Smooth muscle cell (in vitro differentiated cells): ENCODE measurements around the gene CD34. TPM values are rescaled to one million over a fixed set of nuclear protein-coding genes. Genes with fewer than 3 reads are reported as not detected.

ENCODE experiments used
- DNase-seq: peaks from one replicate; lab custom pipeline; 2025; ENCODE audit not compliant: unreplicated experiment; lab: John Stamatoyannopoulos, UW
- H2AFZ ChIP-seq: fragments of 200-600 bp; sonication (generic); 2 replicates; pipeline ENCODE4 v1.6.0; 2016; ENCODE audit warnings: antibody characterized with exemption, low read depth, mild to moderate bottlenecking
- H3F3A ChIP-seq: fragments of 200-600 bp; sonication (generic); 2 replicates; pipeline ENCODE4 v1.6.0; 2017; ENCODE audit warnings: antibody characterized with exemption, low read depth
- H3K27ac ChIP-seq: fragments of 200-600 bp; sonication (generic); 2 replicates; pipeline ENCODE4 v1.5.1; 2016; ENCODE audit warnings: low read depth, mild to moderate bottlenecking
- H3K27me3 ChIP-seq: fragments of 200-600 bp; sonication (generic); 2 replicates; pipeline ENCODE4 v1.6.1; 2016; ENCODE audit warnings: low read depth, mild to moderate bottlenecking
- H3K36me3 ChIP-seq: fragments of 200-600 bp; sonication (generic); 2 replicates; pipeline ENCODE4 v1.5.1; 2016; ENCODE audit warnings: low read depth
- H3K4me1 ChIP-seq: fragments of 200-600 bp; sonication (generic); 2 replicates; pipeline ENCODE4 v1.5.1; 2016; ENCODE audit warnings: low read depth
- H3K4me2 ChIP-seq: fragments of 200-600 bp; sonication (generic); 2 replicates; pipeline ENCODE4 v1.6.0; 2016; ENCODE audit warnings: mild to moderate bottlenecking
- H3K4me3 ChIP-seq: fragments of 200-600 bp; sonication (generic); 2 replicates; pipeline ENCODE4 v1.5.1; 2016; ENCODE audit warnings: mild to moderate bottlenecking
- H3K79me2 ChIP-seq: fragments of 200-600 bp; sonication (generic); 2 replicates; pipeline ENCODE4 v1.6.0; 2016; ENCODE audit warnings: low read depth, mild to moderate bottlenecking
- H3K9ac ChIP-seq: fragments of 200-600 bp; sonication (generic); 2 replicates; pipeline ENCODE4 v1.6.0; 2016; ENCODE audit warnings: low read depth
- H3K9me3 ChIP-seq: fragments of 200-600 bp; sonication (generic); replicated peaks from 2 replicates; pipeline ENCODE4 v1.5.1; 2016; ENCODE audit warnings: low read depth
- H4K20me1 ChIP-seq: fragments of 200-600 bp; sonication (generic); 2 replicates; pipeline ENCODE4 v1.6.0; 2016; ENCODE audit warnings: low read depth
- CTCF ChIP-seq: fragments of 200-600 bp; sonication (generic); IDR thresholded peaks from 2 replicates; pipeline ENCODE4 v1.5.1; 2017; ENCODE audit warnings: borderline replicate concordance, mild to moderate bottlenecking, antibody characterized with exemption; ENCODE audit not compliant: insufficient read depth, poor library complexity, severe bottlenecking
- WGBS: methylation state at CpG from one replicate; pipeline ENCODE4 v1.1.7; 2016; ENCODE audit warnings: low lambda C conversion rate; 5-methylcytosine and 5-hydroxymethylcytosine counted together
- polyA plus RNA-seq: library from polyadenylated mRNA; unstranded; fragments of >200 nt; fragmentation: Nextera tagmentation; extraction: Ambion mirVana; gene quantifications from 2 replicates; pipeline ENCODE4 v1.2.1, GENCODE V29; 2016
- total RNA-seq: library from RNA; depleted of rRNA; stranded (reverse); fragments of >200 nt; gene quantifications from 2 replicates; pipeline ENCODE4 v1.2.3, GENCODE V29; 2014

CD34 gene
- total and polyA plus RNA-seq, 2 experiments from 2014 or later = not detected

- H3K9ac ChIP-seq = no peak overlapping the region
- no peak overlapping the region for H3K4me2 ChIP-seq
- no peaks in the 10 kb centered on the region for H3K36me3 ChIP-seq
- 65% methylated on average over 4 of the region's 4 CpGs for WGBS
- TF ChIP-seq CTCF = no peak
- H2AFZ ChIP-seq = no peak overlapping the region
- H3F3A ChIP-seq = no peaks in the 10 kb centered on the region
- no peak overlapping the region for H3K4me3 ChIP-seq
- H3K4me1 ChIP-seq = peaks cover 3% of the 10 kb centered on the region
- no peak for DNase-seq
- H3K79me2 ChIP-seq = no peaks in the 10 kb centered on the region
- H3K27me3 ChIP-seq = no peaks in the 10 kb centered on the region
- no peaks in the 10 kb centered on the region for H4K20me1 ChIP-seq
- H3K9me3 ChIP-seq = no peaks in the 10 kb centered on the region
- peak overlapping the region; percentile 19 for H3K27ac ChIP-seq
Measured at GRCh38 chr1:207837673-207838072, 73.3 kb downstream of the CD34 start.

GRCh38 chr1:207836591-207837347, 74.2 kb downstream of the CD34 start:
- TF ChIP-seq CTCF = no peak
- WGBS = 90% methylated on average over 15 of the region's 15 CpGs
- H3K27ac ChIP-seq = no peak overlapping the region
- no peaks in the 10 kb centered on the region for H4K20me1 ChIP-seq
- no peak for DNase-seq
- H3K4me3 ChIP-seq = no peak overlapping the region
- H3K4me2 ChIP-seq = no peak overlapping the region
- H3K27me3 ChIP-seq = no peaks in the 10 kb centered on the region
- no peaks in the 10 kb centered on the region for H3K9me3 ChIP-seq
- no peak overlapping the region for H3K9ac ChIP-seq
- no peak overlapping the region for H2AFZ ChIP-seq
- no peaks in the 10 kb centered on the region for H3K79me2 ChIP-seq
- no peaks in the 10 kb centered on the region for H3K36me3 ChIP-seq
- peaks cover under 1% of the 10 kb centered on the region for H3K4me1 ChIP-seq
- no peaks in the 10 kb centered on the region for H3F3A ChIP-seq

GRCh38 chr1:207835958-207836357, 75.0 kb downstream of the CD34 start:
- Histone ChIP-seq H3K4me1 (no peaks in the 10 kb centered on the region), H4K20me1 (no peaks in the 10 kb centered on the region), H3K27me3 (no peaks in the 10 kb centered on the region), H3K79me2 (no peaks in the 10 kb centered on the region), H3K36me3 (no peaks in the 10 kb centered on the region), H3K9ac (no peak overlapping the region), H3K9me3 (no peaks in the 10 kb centered on the region), H3K27ac (no peak overlapping the region), H3K4me3 (no peak overlapping the region), H2AFZ (no peak overlapping the region), H3F3A (no peaks in the 10 kb centered on the region), H3K4me2 (no peak overlapping the region)
- WGBS = 92% methylated on average over 6 of the region's 6 CpGs
- DNase-seq = no peak
- TF ChIP-seq CTCF = no peak

- Histone ChIP-seq H3K4me2 (no peak overlapping the region), H3K27ac (no peak overlapping the region), H3K9ac (no peak overlapping the region), H3K36me3 (no peaks in the 10 kb centered on the region), H3K4me3 (no peak overlapping the region), H3K79me2 (no peaks in the 10 kb centered on the region), H2AFZ (no peak overlapping the region), H3K27me3 (no peaks in the 10 kb centered on the region), H3K4me1 (no peaks in the 10 kb centered on the region), H4K20me1 (no peaks in the 10 kb centered on the region), H3F3A (no peaks in the 10 kb centered on the region), H3K9me3 (no peaks in the 10 kb centered on the region)
- no peak for TF ChIP-seq CTCF
- 93% methylated on average over 7 of the region's 7 CpGs for WGBS
- no peak for DNase-seq
Measured at GRCh38 chr1:207833956-207834660, 76.8 kb downstream of the CD34 start.
